GM21528 (cell line): ENCODE measurements around the gene HMCN2.

Source experiments
- ATAC-seq: cut with Tn5 transposase; IDR thresholded peaks from one replicate; pipeline ENCODE4 v1.9.1; 2021; ENCODE audit warnings: mild to moderate bottlenecking, moderate library complexity; ENCODE audit not compliant: unreplicated experiment, low FRiP score

The HMCN2 gene

DNA sequence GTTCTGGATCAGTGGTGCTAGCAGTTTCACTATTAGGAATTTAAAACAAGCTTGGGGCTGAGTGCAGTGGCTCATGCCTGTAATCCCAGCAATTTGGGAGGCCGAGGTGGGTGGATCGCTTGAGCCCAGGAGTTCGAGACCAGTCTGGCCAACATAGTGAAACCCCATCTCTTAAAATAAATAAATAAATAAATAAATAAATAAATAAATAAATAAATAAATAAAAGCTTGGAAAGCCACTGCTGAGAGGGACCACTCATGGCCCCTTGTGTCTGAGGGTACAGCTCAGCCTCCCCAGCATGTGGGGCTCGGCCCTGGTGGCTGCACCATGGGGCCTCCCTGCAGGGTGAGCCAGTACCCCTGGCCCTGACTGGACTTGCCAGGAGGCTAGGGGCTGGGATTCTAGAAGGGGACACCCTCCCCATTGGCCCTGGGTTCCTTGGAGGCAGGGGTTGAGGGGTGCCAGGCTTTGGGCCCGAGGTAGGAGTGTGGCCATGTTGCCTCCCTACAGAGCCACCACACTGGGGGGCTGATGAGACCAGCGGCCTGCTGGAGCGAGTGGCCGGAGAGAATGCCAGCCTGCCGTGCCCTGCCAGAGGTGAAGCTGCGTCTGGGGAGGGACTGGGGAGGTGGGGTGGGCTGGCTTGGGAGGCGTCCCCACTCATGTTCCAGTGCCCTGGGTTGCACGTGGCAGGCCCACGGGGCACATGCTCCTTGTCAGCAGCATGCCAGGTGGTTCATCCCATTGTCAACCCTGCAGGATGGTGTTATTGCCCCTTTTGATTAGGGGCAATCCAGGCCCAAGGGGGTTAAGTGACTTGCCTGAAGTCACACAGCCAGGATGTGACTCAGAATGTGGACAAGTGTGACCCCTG, 76.5 kb downstream of the HMCN2 start:
- ATAC-seq: no peak

- no peak for ATAC-seq
These were observed 77.1 kb downstream of the HMCN2 start for GRCh38 chr9:130342714-130343085.

- ATAC-seq: no peak
These were observed 77.9 kb downstream of the HMCN2 start for GRCh38 chr9:130343445-130343918.

DNA sequence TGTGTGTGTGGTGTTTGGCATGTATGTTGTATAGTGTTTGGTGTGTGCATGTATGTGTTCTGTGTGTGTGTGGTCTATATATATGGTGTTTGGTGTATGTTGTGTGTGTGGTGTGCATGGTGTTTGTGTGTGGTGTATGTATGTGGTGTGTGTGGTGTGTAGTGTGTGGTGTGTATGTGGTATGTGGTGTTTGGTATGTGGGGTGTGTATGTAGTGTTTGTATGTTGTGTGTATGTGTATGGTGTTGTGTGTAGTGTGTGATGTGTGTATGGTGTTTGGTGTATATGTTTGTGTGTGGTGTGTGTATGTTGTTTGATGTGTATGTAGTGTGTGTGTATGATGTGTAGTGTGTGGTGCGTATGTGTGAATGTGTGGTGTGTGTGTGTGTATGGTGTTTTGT, 78.8 kb downstream of the HMCN2 start:
- ATAC-seq: no peak

DNA sequence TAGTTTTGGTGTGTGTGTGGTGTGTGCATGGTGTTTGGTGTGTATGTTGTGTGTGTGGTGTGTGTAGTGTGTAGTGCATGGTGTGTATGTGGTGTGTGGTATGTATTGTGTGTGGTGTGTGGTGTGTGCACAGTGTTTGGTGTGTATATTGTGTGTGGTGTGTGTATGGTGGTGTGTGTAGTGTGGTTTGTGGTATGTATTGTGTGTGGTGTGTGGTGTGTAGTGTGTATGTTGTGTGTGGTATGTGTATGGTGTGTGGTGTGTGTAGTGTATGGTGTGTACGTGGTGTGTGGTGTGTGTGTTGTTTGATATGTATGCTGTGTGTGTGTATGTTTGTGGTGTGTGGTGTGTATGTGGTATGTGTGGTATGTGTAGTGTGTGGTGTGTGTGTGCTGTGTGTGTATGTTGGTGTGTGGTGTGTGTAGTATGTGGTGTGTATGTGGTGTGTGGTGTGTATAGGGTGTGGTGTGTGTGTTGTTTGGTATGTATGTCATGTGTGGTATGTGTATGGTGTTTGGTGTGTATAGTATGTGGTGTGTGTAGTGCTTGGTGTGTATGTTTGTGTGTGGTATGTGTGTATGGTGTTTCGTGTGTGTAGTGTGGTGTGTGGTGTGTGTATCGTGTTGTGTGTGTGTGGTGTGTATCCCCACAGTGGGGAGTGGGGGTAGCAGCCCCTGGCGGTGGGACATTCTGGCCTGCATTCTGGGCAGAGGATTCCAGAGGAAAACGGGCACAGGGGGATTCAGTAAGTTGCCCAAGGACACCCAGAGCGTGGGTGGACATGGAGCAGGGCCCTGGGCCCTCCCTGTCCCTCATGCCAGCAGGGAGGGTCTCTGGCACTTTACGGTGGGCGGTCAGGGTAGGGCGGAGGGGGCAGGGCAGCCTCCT, 79.7 kb downstream of the HMCN2 start:
- ATAC-seq: no peak

- ATAC-seq: no peak
These were observed 80.4 kb downstream of the HMCN2 start for GRCh38 chr9:130345897-130346385.

DNA sequence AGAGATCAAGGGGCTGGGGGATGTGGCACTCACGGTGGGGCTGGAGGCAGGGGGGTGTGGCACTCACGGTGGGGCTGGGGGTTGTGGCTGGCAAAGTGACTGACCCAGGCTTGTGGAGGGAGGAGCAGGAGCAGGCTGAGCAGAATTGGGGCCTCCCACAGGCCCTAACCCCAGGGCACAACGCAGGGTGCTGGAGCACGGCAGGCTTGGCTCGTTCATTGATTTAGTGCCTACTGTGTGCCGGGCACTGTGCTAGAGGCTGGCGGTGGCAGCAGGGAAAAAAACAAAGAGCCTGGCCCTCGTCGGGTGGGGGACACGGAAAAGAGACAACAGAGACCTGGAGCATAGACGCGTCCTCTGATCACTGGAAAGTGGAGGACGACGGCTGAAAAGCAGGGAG, 80.9 kb downstream of the HMCN2 start:
- no peak for ATAC-seq

DNA sequence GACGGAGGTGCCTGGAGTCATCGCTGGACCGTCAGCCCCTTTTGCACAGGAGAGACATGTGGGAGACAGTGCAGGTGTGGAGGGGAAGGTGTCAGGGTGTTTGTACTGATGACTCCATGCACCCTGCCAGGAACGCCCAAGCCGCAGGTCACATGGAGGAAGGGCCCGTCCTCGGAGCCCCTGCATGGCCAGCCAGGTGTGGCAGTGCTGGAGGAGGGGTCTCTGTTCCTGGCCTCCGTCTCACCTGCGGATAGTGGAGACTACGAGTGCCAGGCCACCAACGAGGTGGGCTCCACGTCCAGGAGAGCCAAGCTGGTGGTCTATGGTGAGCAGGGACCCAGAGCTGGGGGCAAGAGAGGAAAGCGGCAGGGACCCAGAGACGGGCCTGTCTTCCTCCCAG, 81.5 kb downstream of the HMCN2 start:
- no peak for ATAC-seq

DNA sequence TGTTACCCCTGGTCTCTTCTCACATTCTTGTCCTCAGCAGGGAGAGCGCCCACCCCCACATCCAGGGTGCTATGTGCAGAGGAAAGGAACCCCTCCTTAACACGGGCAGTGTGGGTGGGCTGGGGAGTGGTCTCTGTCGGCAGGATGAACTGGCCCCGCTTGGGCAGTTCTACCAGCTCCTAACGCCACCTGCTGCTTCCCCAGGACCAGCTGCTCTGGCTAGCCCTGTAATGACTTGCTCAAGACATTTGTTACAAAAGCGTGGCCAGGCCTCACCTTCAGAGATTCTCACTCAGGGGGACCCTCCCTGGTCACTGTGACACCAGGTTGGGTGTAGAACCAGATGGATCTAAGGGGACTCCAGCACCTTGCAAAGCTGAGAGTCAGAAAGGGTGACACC, 82.4 kb downstream of the HMCN2 start:
- ATAC-seq: no peak

DNA sequence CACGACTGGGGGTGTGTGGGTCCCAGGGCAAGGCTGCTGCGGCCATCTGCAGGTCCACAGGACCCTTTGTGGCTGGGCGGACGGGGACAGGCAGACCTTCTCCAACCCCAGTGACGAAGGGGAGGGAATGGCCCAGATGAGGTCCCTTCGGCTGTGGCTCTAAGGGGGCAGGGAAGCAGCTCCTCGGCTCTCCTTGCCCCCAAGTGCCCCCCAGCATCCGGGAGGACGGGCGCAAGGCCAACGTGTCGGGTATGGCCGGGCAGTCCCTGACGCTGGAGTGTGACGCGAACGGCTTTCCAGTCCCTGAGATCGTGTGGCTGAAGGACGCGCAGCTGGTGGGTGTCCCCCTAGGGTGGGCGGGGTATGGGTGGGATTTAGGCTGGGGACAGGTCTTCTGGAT, 82.8 kb downstream of the HMCN2 start:
- ATAC-seq: no peak

DNA sequence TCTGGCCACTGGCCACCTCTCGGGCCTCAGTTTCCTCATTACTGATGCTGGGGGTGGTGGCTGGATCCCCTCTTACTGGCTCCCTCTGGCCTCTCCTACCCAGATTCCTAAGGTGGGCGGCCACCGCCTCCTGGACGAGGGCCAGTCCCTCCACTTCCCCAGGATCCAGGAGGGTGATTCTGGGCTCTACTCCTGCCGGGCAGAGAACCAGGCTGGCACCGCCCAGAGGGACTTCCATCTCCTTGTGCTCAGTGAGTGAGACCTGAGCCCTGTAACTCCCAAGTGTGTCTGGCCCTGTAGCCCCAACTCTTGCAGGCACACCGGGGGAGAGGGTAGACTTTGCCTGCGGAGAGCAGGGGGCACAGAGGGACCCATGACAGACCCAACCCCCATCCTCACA, 83.3 kb downstream of the HMCN2 start:
- no peak for ATAC-seq

- no peak for ATAC-seq
These were observed 83.8 kb downstream of the HMCN2 start for GRCh38 chr9:130349398-130349797.

DNA sequence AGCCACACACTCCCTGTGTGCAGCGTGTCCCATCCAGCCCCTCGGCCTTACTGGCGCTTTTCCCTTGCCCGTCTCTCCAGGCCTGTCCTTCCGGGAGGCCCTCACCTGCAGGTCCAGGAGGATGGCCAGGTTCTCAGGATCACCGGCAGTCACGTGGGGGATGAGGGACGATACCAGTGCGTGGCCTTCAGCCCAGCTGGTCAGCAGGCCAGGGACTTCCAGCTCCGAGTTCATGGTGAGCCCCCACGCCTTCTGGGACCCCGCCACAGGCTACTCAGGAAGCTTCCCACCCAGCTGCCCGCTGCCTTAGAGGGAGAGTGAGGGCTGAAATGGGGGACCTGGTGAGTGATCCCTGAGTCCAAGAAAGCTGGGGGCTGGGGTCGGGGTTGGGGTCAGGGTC, 85.8 kb downstream of the HMCN2 start:
- no peak for ATAC-seq

- no peak for ATAC-seq
These were observed 86.5 kb downstream of the HMCN2 start for GRCh38 chr9:130352081-130352480.

- ATAC-seq: no peak
These were observed 87.2 kb downstream of the HMCN2 start for GRCh38 chr9:130352586-130353285.

DNA sequence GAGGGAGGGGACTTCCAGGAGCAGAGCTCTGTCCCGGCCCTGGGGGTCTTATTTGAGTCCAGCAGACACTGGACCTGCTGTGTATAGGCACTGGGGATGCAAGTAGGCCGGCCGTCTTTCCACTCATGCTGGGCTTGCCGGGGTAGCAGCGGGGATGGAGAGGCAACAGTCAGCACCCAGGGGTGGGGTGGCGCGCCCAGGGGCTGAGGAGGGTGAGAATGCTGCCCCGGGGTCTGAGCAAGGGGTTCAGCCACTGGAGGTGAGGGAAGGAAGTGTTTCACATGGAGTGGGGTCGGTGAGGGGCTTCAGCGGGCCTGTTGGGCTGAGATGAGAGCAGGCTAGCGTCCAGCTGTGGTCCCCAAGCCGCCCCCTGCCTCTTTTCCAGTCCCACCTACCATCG, 88.8 kb downstream of the HMCN2 start:
- ATAC-seq: no peak

- ATAC-seq: no peak
These were observed 89.2 kb downstream of the HMCN2 start for GRCh38 chr9:130354806-130355205.

GRCh38 chr9:130356033-130356432, 90.5 kb downstream of the HMCN2 start:
- ATAC-seq: no peak

DNA sequence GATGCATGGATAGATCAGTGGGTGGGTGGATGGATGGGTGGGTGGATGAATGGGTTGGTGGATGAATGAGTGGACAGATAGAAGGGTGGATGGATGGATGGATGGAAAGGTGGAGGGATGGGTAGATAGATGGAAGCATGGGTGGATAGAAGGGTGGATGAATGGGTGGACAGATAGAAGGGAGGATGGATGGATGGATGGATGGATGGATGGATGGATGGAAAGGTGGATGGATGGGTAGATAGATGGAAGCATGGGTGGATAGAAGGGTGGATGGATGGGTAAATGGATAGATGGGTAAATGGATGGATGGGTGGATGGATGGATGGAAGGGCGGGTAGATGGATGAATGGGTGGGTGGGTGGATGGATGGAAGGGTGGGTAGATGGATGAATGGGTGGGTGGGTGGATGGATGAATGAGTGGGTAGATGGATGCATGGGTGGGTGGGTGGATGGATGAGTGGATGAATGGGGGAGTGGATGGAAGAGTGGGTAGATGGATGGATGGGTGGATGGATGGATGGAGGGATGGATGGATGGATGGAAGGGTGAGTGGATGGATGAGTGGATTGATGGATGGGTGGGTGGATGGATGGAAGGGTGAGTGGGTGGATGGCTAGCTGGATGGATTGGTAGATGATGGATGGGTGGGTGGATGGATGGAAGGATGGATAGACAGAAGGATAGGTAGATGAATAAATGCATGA, 91.5 kb downstream of the HMCN2 start:
- no peak for ATAC-seq

DNA sequence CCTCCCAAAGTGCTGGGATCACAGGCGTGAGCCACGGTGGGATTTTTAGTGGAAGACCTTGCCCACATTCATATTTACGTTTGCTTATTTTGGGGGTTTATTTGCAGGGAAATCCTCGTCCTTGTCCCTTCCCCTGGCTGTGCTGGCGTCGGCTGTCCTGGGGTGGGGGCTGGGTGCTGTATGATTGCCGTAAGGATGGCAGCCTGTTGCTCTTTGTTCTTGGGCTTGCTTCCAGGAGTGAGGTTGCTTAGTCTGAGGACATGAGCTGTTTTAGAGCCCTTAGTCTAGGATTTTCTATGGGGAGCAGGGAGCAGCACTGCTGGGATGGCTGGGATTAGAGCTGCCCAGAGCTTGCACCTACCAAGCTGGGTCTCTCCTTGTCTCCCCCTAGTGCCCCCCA, 93.4 kb downstream of the HMCN2 start:
- no peak for ATAC-seq
